GM12878 (cell line): ENCODE measurements around the gene CSK. TPM values are rescaled to one million over a fixed set of nuclear protein-coding genes. Genes with fewer than 3 reads are reported as not detected.
A peak's percentile ranks its signal among the peaks of the same experiment; 100 is the strongest.

ENCODE experiments used
- BCLAF1 ChIP-seq: fragments of 450-650 bp; IDR thresholded peaks from 2 replicates; pipeline ENCODE4 v1.6.1; 2017; ENCODE audit warnings: antibody characterized with exemption, mild to moderate bottlenecking, moderate library complexity
- CHD2 ChIP-seq: IDR thresholded peaks from 2 replicates; pipeline ENCODE4 v1.6.1; 2011; ENCODE audit warnings: low read depth, low read length, improper control_type of control experiment, borderline replicate concordance
- CTCF ChIP-seq, 3 experiments: IDR thresholded peaks in 2 of 3; conservative IDR thresholded peaks in 1 of 3; 2 replicates each; pipeline ENCODE4 v1.5.1; 2011; ENCODE audit warnings: low read depth in 3 of 3, low read length in 3 of 3, mild to moderate bottlenecking in 3 of 3, control low read depth in 2 of 3, moderate library complexity in 2 of 3, inconsistent platforms in 1 of 3, mixed read lengths in 1 of 3; ENCODE audit not compliant: control insufficient read depth in 2 of 3, insufficient read depth in 1 of 3; ENCODE audit errors: extremely low read depth in 1 of 3
- E2F4 ChIP-seq: IDR thresholded peaks from 2 replicates; pipeline ENCODE4 v1.6.1; 2012; ENCODE audit warnings: low read depth, low read length, improper control_type of control experiment
- ESRRA ChIP-seq: IDR thresholded peaks from 2 replicates; pipeline ENCODE4 v1.6.1; 2012; ENCODE audit warnings: mild to moderate bottlenecking, low read length, improper control_type of control experiment
- ETV6 ChIP-seq, 2 experiments: fragments of 450-650 bp in 1 of 2; IDR thresholded peaks in 1 of 2; conservative IDR thresholded peaks in 1 of 2; 2 replicates each; pipeline ENCODE4 v1.6.1; 2014; ENCODE audit warnings: antibody characterized with exemption in 1 of 2, borderline replicate concordance in 1 of 2, low read depth in 1 of 2, mild to moderate bottlenecking in 1 of 2, moderate library complexity in 1 of 2
- IKZF2 ChIP-seq, 2 experiments: fragments of 450-650 bp; IDR thresholded peaks; 2 replicates each; pipeline ENCODE4 v1.6.1; 2017; ENCODE audit warnings: mild to moderate bottlenecking in 2 of 2, moderate library complexity in 2 of 2
- MEF2A ChIP-seq: IDR thresholded peaks from 2 replicates; pipeline ENCODE4 v1.6.1; 2011; ENCODE audit warnings: low read depth, mild to moderate bottlenecking, low read length, moderate library complexity; ENCODE audit not compliant: insufficient read depth
- NR2F1 ChIP-seq: fragments of 450-650 bp; conservative IDR thresholded peaks from 2 replicates; pipeline ENCODE4 v1.6.1; 2017; ENCODE audit warnings: mild to moderate bottlenecking
- PKNOX1 ChIP-seq: fragments of 450-650 bp; IDR thresholded peaks from 2 replicates; pipeline ENCODE4 v1.6.1; 2016; ENCODE audit warnings: mild to moderate bottlenecking
- POLR2AphosphoS2 ChIP-seq: IDR thresholded peaks from 2 replicates; pipeline ENCODE4 v1.6.1; 2011; ENCODE audit warnings: low read depth, mild to moderate bottlenecking, low read length, improper control_type of control experiment, moderate library complexity
- RAD21 ChIP-seq: IDR thresholded peaks from 2 replicates; pipeline ENCODE4 v1.6.1; 2011; ENCODE audit warnings: mild to moderate bottlenecking, low read depth, low read length, moderate library complexity; ENCODE audit not compliant: insufficient read depth
- RB1 ChIP-seq: fragments of 450-650 bp; formaldehyde crosslinking; IDR thresholded peaks from 2 replicates; pipeline ENCODE4 v1.6.1; 2017; ENCODE audit warnings: mild to moderate bottlenecking, borderline replicate concordance
- RBBP5 ChIP-seq: fragments of 200-600 bp; sonication (generic); conservative IDR thresholded peaks from 2 replicates; pipeline ENCODE4 v1.6.1; 2016
- RFX5 ChIP-seq: IDR thresholded peaks from 2 replicates; pipeline ENCODE4 v1.6.1; 2011; ENCODE audit warnings: low read depth, low read length, improper control_type of control experiment
- SKIL ChIP-seq: fragments of 450-650 bp; IDR thresholded peaks from 2 replicates; pipeline ENCODE4 v1.6.1; 2017; ENCODE audit warnings: mild to moderate bottlenecking, low read depth, inconsistent platforms; ENCODE audit not compliant: poor library complexity, severe bottlenecking
- SMC3 ChIP-seq: IDR thresholded peaks from 2 replicates; pipeline ENCODE4 v1.6.1; 2011; ENCODE audit warnings: low read length, improper control_type of control experiment, borderline replicate concordance
- TBL1XR1 ChIP-seq: IDR thresholded peaks from 2 replicates; pipeline ENCODE4 v1.6.1; 2012; ENCODE audit warnings: low read depth, low read length, improper control_type of control experiment
- ZNF207 ChIP-seq: fragments of 450-650 bp; IDR thresholded peaks from 2 replicates; pipeline ENCODE4 v1.6.1; 2014; ENCODE audit warnings: antibody characterized with exemption, mild to moderate bottlenecking, borderline replicate concordance
- polyA plus RNA-seq, 11 experiments: library from polyadenylated mRNA; depleted of rRNA in 4 of 11; unstranded in 6 of 11; stranded (reverse) in 5 of 11; fragments of >200 nt; fragmentation: Nextera tagmentation in 4 of 11; fragmentation: Illumina TruSeq in 1 of 11; extraction: Ambion mirVana in 4 of 11; extraction: Trizol in 1 of 11; gene quantifications; 1 replicate in 1 of 11; 2 replicates in 10 of 11; pipeline versions ENCODE4 v1.2.1 to v1.2.3, GENCODE V29; 2011 to 2016; ENCODE audit warnings: inconsistent platforms in 2 of 11, missing spikeins in 2 of 11, low read depth in 1 of 11
- total RNA-seq, 4 experiments: library from RNA; depleted of rRNA in 3 of 4; stranded (reverse); fragments of >200 nt in 3 of 4; fragmentation: Illumina TruSeq in 1 of 4; extraction: Trizol in 1 of 4; gene quantifications; 2 replicates each; pipeline versions ENCODE4 v1.2.1 to v1.2.3, GENCODE V29; 2013 to 2021

The CSK gene
- total and polyA plus RNA-seq, 10 of the 15 experiments (the other 5 are each of a cell fraction or from before 2014, with no cell fraction given) = 3.4 to 327 (median 75.8) TPM

- TF ChIP-seq PKNOX1 (peak; percentile 97), ESRRA (0 out of 2 replicates have a peak, but pooled peaks have one; percentile 58), E2F4 (no peak), RB1 (peak; percentile 89), TBL1XR1 (peak; percentile 39; the same call in 1 of the 2 replicates), NR2F1 (peak; percentile 78; the same call in 1 of the 2 replicates), CTCF (IDR thresholded peaks at IDR 0.05 in 2 of 3, conservative IDR thresholded peaks at IDR 0.05 in 1 of 3; ENCODE audit: control insufficient read depth in 2 of 3, extremely low read depth in 1 of 3, insufficient read depth in 1 of 3, low read depth in 3 of 3, low read length in 3 of 3) (peak; percentile 45 to 60 (median 50); a peak in 5 of 6 replicates), IKZF2 (IDR thresholded peaks at IDR 0.05) (no peak; a peak in 1 of 4 replicates), CHD2 (peak; percentile 83; the same call in 1 of the 2 replicates), SKIL (no peak), SMC3 (peak; percentile 28; the same call in 1 of the 2 replicates), ZNF207 (0 out of 2 replicates have a peak, but pooled peaks have one; percentile 53), MEF2A (peak; percentile 37; the same call in 1 of the 2 replicates), BCLAF1 (peak; percentile 58; the same call in 1 of the 2 replicates), ETV6 (conservative IDR thresholded peaks at IDR 0.05 in 1 of 2, IDR thresholded peaks at IDR 0.05 in 1 of 2; ENCODE audit: borderline replicate concordance in 1 of 2, low read depth in 1 of 2) (no peak), RBBP5 (no peak), POLR2AphosphoS2 (peak; percentile 90), RAD21 (peak; percentile 26), RFX5 (no peak)
Observed at GRCh38 chr15:74842581-74843444, 60.9 kb downstream of the CSK start, which contains the start of gene ULK3 (continued).
